ENCODE results near the gene OR4C11.

OR4C11 gene

DNA sequence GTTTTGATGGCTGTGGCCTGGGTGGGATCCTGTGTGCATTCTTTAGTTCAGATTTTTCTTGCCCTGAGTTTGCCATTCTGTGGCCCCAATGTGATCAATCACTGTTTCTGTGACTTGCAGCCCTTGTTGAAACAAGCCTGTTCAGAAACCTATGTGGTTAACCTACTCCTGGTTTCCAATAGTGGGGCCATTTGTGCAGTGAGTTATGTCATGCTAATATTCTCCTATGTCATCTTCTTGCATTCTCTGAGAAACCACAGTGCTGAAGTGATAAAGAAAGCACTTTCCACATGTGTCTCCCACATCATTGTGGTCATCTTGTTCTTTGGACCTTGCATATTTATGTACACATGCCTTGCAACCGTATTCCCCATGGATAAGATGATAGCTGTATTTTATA is 34.9 kb downstream of the OR4C11 start:
- Histone ChIP-seq H3K27me3 (no peaks in the 10 kb centered on the region), H3K9me3 (no peaks in the 10 kb centered on the region), H3K27ac (no peak overlapping the region), H3K4me1 (no peaks in the 10 kb centered on the region), H3K36me3 (no peaks in the 10 kb centered on the region), H3K4me3 (no peak overlapping the region)
- no peak for DNase-seq
- intact Hi-C loops (cut with DNase I; ENCODE audit: low total_unique reads), result no loop called here
- no peak for TF ChIP-seq CTCF (IDR thresholded peaks at IDR 0.05)

DNA sequence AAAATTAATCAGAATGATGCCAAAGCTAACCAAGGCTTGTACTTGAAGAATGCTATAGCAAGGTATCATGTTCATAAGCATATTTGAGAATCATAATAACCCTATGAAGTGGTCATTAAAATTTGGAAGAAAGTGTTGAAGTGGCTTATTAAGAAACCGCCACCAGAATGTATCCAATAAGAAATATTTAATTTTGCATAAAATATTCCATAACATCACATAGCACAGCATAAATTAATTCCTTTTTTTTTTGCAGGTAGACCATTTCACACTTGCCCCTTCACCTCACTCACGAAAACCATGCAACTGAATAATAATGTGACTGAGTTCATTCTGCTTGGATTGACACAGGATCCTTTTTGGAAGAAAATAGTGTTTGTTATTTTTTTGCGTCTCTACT is 35.6 kb downstream of the OR4C11 start, which contains the start of gene OR4C16:
Gene OR4C16 (plus strand): TSS at position 301 of the 400 bp plus-strand sequence. CDS start 0 bp downstream, at position 301.
- no peaks in the 10 kb centered on the region for H3K27me3 ChIP-seq
- no peak for TF ChIP-seq CTCF (IDR thresholded peaks at IDR 0.05)
- no peaks in the 10 kb centered on the region for H3K36me3 ChIP-seq
- DNase-seq, result no peak
- no peaks in the 10 kb centered on the region for H3K9me3 ChIP-seq
- intact Hi-C loops (cut with DNase I; ENCODE audit: low total_unique reads), result no loop called here
- H3K4me1 ChIP-seq, result no peaks in the 10 kb centered on the region
- no peak within 1 kb of the TSS for H3K27ac ChIP-seq
- H3K4me3 ChIP-seq, result no peak within 1 kb of the TSS

DNA sequence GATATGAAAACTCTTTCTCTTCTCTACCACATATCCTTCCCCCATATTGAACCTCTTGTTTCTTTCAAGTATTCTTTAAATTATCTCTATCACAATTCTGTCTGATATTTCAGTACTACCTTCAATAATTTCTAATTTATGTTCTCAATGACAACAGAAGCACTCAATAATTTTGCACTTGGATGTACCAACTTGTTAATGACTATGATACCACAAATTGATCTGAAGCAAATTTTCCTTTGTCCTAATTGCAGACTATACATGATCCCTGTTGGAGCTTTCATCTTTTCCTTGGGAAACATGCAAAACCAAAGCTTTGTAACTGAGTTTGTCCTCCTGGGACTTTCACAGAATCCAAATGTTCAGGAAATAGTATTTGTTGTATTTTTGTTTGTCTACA is 53.3 kb downstream of the OR4C11 start, which contains the start of gene OR4C15:
Gene OR4C15 (plus strand): TSS at position 301 of the 400 bp plus-strand sequence. CDS start 0 bp downstream, at position 301.
- no peak within 1 kb of the TSS for H3K4me3 ChIP-seq

More for the DNA sequence above, 53.3 kb downstream of the OR4C11 start, which contains the start of gene OR4C15:
- Histone ChIP-seq H3K9me3 (no peaks in the 10 kb centered on the region), H3K36me3 (no peaks in the 10 kb centered on the region), H3K27ac (no peak within 1 kb of the TSS), H3K27me3 (no peaks in the 10 kb centered on the region), H3K4me1 (no peaks in the 10 kb centered on the region)
- no peak for TF ChIP-seq CTCF (IDR thresholded peaks at IDR 0.05)
- DNase-seq, result no peak
- intact Hi-C loops (cut with DNase I; ENCODE audit: low total_unique reads), result no loop called here
